HCT116 (cell line): ENCODE measurements around the gene SPAG8. TPM values are rescaled to one million over a fixed set of nuclear protein-coding genes. Genes with fewer than 3 reads are reported as not detected.

Source experiments
- ATAC-seq: fragments of 200-7000 bp; cut with Tn5 transposase; 2 replicates; pipeline ENCODE4 v1.9.1; 2020; ENCODE audit warnings: mild to moderate bottlenecking, moderate library complexity
- BruUV-seq: library from RNA; stranded (reverse); fragments of 400-500 nt; replicated peaks from 2 replicates; lab custom pipeline; 2021; lab: Mats Ljungman, UMichigan
- CTCF ChIA-PET: fragments of 300-600 bp; sonication (Branson Sonifier 250); formaldehyde crosslinking; loops from one replicate; lab custom pipeline; 2021; ENCODE audit warnings: antibody characterized with exemption; lab: Charles Lee
- POLR2A ChIA-PET: fragments of 300-600, 350-600 bp; sonication (Branson Sonifier 250); formaldehyde crosslinking; loops from one replicate; lab custom pipeline; 2021; ENCODE audit warnings: antibody characterized with exemption; lab: Charles Lee
- RAD21 ChIA-PET, 2 experiments: fragments of 300-600 bp; sonication (Branson Sonifier 250); formaldehyde crosslinking; loops; one replicate each; lab custom pipeline; 2023; ENCODE audit warnings: low total read pairs in 2 of 2; ENCODE audit not compliant: uncharacterized antibody in 2 of 2, unreplicated experiment in 2 of 2, low non-redundant PET in 1 of 2; lab: Charles Lee
- DNase-seq: peaks from one replicate; pipeline ENCODE4 v3.0.0-alpha.2; 2010; ENCODE audit warnings: low read depth, low spot score
- H2AFZ ChIP-seq: fragments of 200-600 bp; shearing (Covaris generic), sonication (generic); 2 replicates; pipeline ENCODE4 v1.6.1; 2017; ENCODE audit warnings: low read depth, mixed run types, mixed read lengths, antibody characterized with exemption, low read length; ENCODE audit not compliant: poor library complexity, severe bottlenecking
- H3K27ac ChIP-seq: 2 replicates; pipeline ENCODE4 v1.5.1; 2012; ENCODE audit warnings: low read depth, low read length
- H3K27me3 ChIP-seq: fragments of 200-600 bp; sonication (generic); 2 replicates; pipeline ENCODE4 v1.6.1; 2016; ENCODE audit warnings: mixed run types, low read length, mixed read lengths; ENCODE audit not compliant: insufficient read depth
- H3K36me3 ChIP-seq, 2 experiments: fragments of 200-500 bp in 1 of 2; fragments of 200-600 bp in 1 of 2; sonication (Bioruptor generic) in 1 of 2; sonication (generic) in 1 of 2; 2 replicates each; pipeline versions ENCODE4 v1.5.1 to v1.6.1; 2014 to 2016; ENCODE audit warnings: low read length in 2 of 2, inconsistent platforms in 1 of 2, mixed read lengths in 1 of 2, mixed run types in 1 of 2; ENCODE audit not compliant: insufficient read depth in 2 of 2, control insufficient read depth in 1 of 2
- H3K4me1 ChIP-seq, 2 experiments: fragments of 200-600 bp in 1 of 2; sonication (generic) in 1 of 2; 2 replicates each; pipeline versions ENCODE4 v1.5.1 to v1.6.1; 2012 to 2017; ENCODE audit warnings: low read length in 2 of 2, inconsistent platforms in 1 of 2, mild to moderate bottlenecking in 1 of 2, mixed read lengths in 1 of 2, mixed run types in 1 of 2, moderate library complexity in 1 of 2; ENCODE audit not compliant: insufficient read depth in 2 of 2, control insufficient read depth in 1 of 2
- H3K4me2 ChIP-seq: fragments of 200-600 bp; sonication (generic); 2 replicates; pipeline ENCODE4 v1.6.1; 2017; ENCODE audit warnings: mixed run types, low read length, mixed read lengths
- H3K4me3 ChIP-seq, 2 experiments: fragments of 200-600 bp in 1 of 2; sonication (generic) in 1 of 2; replicated peaks in 1 of 2; 2 replicates each; pipeline ENCODE4 v1.5.1; 2011 to 2016; ENCODE audit warnings: low read length in 2 of 2, control low read depth in 1 of 2, low read depth in 1 of 2, mild to moderate bottlenecking in 1 of 2, mixed read lengths in 1 of 2, mixed run types in 1 of 2
- H3K79me2 ChIP-seq: fragments of 200-600 bp; sonication (generic); 2 replicates; pipeline ENCODE4 v1.6.1; 2017; ENCODE audit warnings: mild to moderate bottlenecking, mixed run types, low read length, moderate library complexity, mixed read lengths; ENCODE audit not compliant: insufficient read depth
- H3K9ac ChIP-seq: fragments of 200-600 bp; sonication (generic); 2 replicates; pipeline ENCODE4 v1.6.1; 2016; ENCODE audit warnings: low read length, mixed read lengths
- H3K9me2 ChIP-seq: fragments of 200-600 bp; sonication (generic), shearing (Covaris generic); 2 replicates; pipeline ENCODE4 v1.6.1; 2017; ENCODE audit warnings: mixed run types, mild to moderate bottlenecking, moderate library complexity; ENCODE audit not compliant: insufficient read depth
- H3K9me3 ChIP-seq, 2 experiments: fragments of 200-500 bp in 1 of 2; fragments of 200-600 bp in 1 of 2; sonication (Bioruptor generic) in 1 of 2; sonication (generic) in 1 of 2; 2 replicates each; pipeline ENCODE4 v1.6.1; 2014 to 2017; ENCODE audit warnings: low read length in 2 of 2, mixed read lengths in 2 of 2, inconsistent platforms in 1 of 2, low read depth in 1 of 2, mild to moderate bottlenecking in 1 of 2, mixed run types in 1 of 2, moderate library complexity in 1 of 2; ENCODE audit not compliant: control insufficient read depth in 1 of 2, insufficient read depth in 1 of 2
- H4K20me1 ChIP-seq: fragments of 200-600 bp; sonication (generic), shearing (Covaris generic); 2 replicates; pipeline ENCODE4 v1.6.1; 2017; ENCODE audit warnings: mixed run types, mild to moderate bottlenecking, moderate library complexity; ENCODE audit not compliant: insufficient read depth
- ATF3 ChIP-seq: IDR thresholded peaks from 2 replicates; pipeline ENCODE4 v1.6.1; 2012
- ELF1 ChIP-seq: IDR thresholded peaks from 2 replicates; pipeline ENCODE4 v1.6.1; 2012; ENCODE audit warnings: low read depth, borderline replicate concordance
- TCF7L2 ChIP-seq: IDR thresholded peaks from 2 replicates; pipeline ENCODE4 v1.7.0; 2011; ENCODE audit warnings: borderline replicate concordance, inconsistent platforms; ENCODE audit not compliant: insufficient read depth, insufficient read length; ENCODE audit errors: extremely low read depth
- YY1 ChIP-seq: IDR thresholded peaks from 2 replicates; pipeline ENCODE4 v1.6.1; 2011; ENCODE audit warnings: low read length, low read depth, moderate library complexity, mild to moderate bottlenecking; ENCODE audit not compliant: insufficient replicate concordance; ENCODE audit errors: extremely low read depth
- intact Hi-C: fragments of 100-400 bp; cut with micrococcal nuclease; formaldehyde crosslinking; loops from 2 replicates; pipeline ENCODE4 v1.10.0; 2022
- total RNA-seq: library from RNA; stranded (reverse); gene quantifications from one replicate; pipeline ENCODE4 v1.2.1, GENCODE V29; 2021; ENCODE audit not compliant: unreplicated experiment

The SPAG8 gene
- total RNA-seq, 1 experiment from 2014 or later, result 0.39 TPM

GRCh38 chr9:35759795-35760194 is 52.3 kb downstream of the SPAG8 start:
- RAD21 ChIA-PET, result no interaction called here
- CTCF ChIA-PET, result interaction anchor here (1.0 kb wide), 1 partner anchor 99 kb away, joined by 3 read pairs; no protein-coding TSS in a partner anchor
- POLR2A ChIA-PET, result interaction anchor here (2.1 kb wide), 1 partner anchor 10 kb away, joined by 5 read pairs; the partner anchor contains the start of genes GBA2 and RGP1
- BruUV-seq, result no TSS peak
- Histone ChIP-seq H3K9me3 (no peaks in the 10 kb centered on the region), H3K9ac (no peak overlapping the region), H3K4me3 (no peak overlapping the region), H4K20me1 (no peaks in the 10 kb centered on the region), H3K79me2 (peaks cover 48% of the 10 kb centered on the region), H3K4me2 (no peak overlapping the region), H3K4me1 (peaks cover 10 to 25% of the 10 kb centered on the region in 2 experiments; a peak in 3 of 4 replicates), H2AFZ (no peak overlapping the region), H3K9me2 (no peaks in the 10 kb centered on the region), H3K27ac (no peak overlapping the region), H3K27me3 (no peaks in the 10 kb centered on the region), H3K36me3 (no peaks in the 10 kb centered on the region)
- ATAC-seq, result no peak
- TF ChIP-seq YY1 (no peak), ATF3 (no peak), ELF1 (no peak), TCF7L2 (peak; percentile 46)
- intact Hi-C loops, result no loop called here
- no peak for DNase-seq

Other genes starting within 250 kb of the SPAG8 start
- 26.6 TPM for gene TESK1, start 207.0 kb downstream of the SPAG8 start, total RNA-seq
- gene CD72, start 193.8 kb downstream of the SPAG8 start, total RNA-seq, result 1.6 TPM
- not detected for gene SIT1, start 161.3 kb downstream of the SPAG8 start, total RNA-seq
- 30,969 TPM for gene RMRP, start 154.2 kb downstream of the SPAG8 start, total RNA-seq
- 11.1 TPM for gene CCDC107, start 154.0 kb downstream of the SPAG8 start, total RNA-seq
- gene ARHGEF39, start 147.1 kb downstream of the SPAG8 start, total RNA-seq, result 29.8 TPM
- 8.5 TPM for gene CA9, start 138.3 kb downstream of the SPAG8 start, total RNA-seq
- 278 TPM for gene TPM2, start 122.3 kb downstream of the SPAG8 start, total RNA-seq
- gene TLN1, start 80.1 kb downstream of the SPAG8 start, total RNA-seq, result 144 TPM
- 22.3 TPM for gene CREB3, start 79.6 kb downstream of the SPAG8 start, total RNA-seq
- gene GBA2, start 63.0 kb downstream of the SPAG8 start, total RNA-seq, result 63.6 TPM
- 32.6 TPM for gene RGP1, start 63.0 kb downstream of the SPAG8 start, total RNA-seq
- 1.2 TPM for gene MSMP, start 58.0 kb downstream of the SPAG8 start, total RNA-seq
- gene NPR2, start 20.7 kb downstream of the SPAG8 start, total RNA-seq, result 18.8 TPM
- 49.0 TPM for gene HINT2, start 2.8 kb upstream of the SPAG8 start, total RNA-seq
- gene FAM221B, start 16.5 kb upstream of the SPAG8 start, total RNA-seq, result not detected
- gene TMEM8B, start 17.0 kb upstream of the SPAG8 start, total RNA-seq, result 7.2 TPM
- not detected for gene OR13J1, start 58.1 kb upstream of the SPAG8 start, total RNA-seq
- gene HRCT1, start 93.9 kb upstream of the SPAG8 start, total RNA-seq, result 0.32 TPM
- not detected for gene SPAAR, start 97.2 kb upstream of the SPAG8 start, total RNA-seq
- gene OR2S2, start 145.9 kb upstream of the SPAG8 start, total RNA-seq, result not detected
- gene RECK, start 224.7 kb upstream of the SPAG8 start, total RNA-seq, result 3.8 TPM